Right atrium auricular region (tissue), 2 donors: ENCODE measurements around the gene ID1. TPM values are rescaled to one million over a fixed set of nuclear protein-coding genes. Genes with fewer than 3 reads are reported as not detected.
A peak's percentile ranks its signal among the peaks of the same experiment; 100 is the strongest.

Experiments used
- DNase-seq: peaks from one replicate; pipeline ENCODE4 v3.0.0-alpha.2; 2019; ENCODE audit warnings: low spot score
- H3K27ac ChIP-seq, 2 donors: fragments of 200-600 bp; sonication (generic); 1 replicate in 1 of 2; 2 replicates in 1 of 2; pipeline ENCODE4 v1.5.1; 2016 to 2019
- H3K27me3 ChIP-seq, 2 donors: fragments of 200-600 bp; sonication (generic); one replicate each; pipeline versions ENCODE4 v1.5.1 to v1.6.0; 2017 to 2019
- H3K36me3 ChIP-seq: fragments of 200-600 bp; sonication (generic); one replicate; pipeline ENCODE4 v1.5.1; 2016
- H3K4me1 ChIP-seq, 2 donors: fragments of 200-600 bp; sonication (generic); one replicate each; pipeline versions ENCODE4 v1.5.1 to v1.6.0; 2017 to 2019
- H3K4me3 ChIP-seq, 2 donors: fragments of 200-600 bp; sonication (generic); 1 replicate in 1 of 2; 2 replicates in 1 of 2; pipeline ENCODE4 v1.5.1; 2017 to 2019; ENCODE audit warnings: mild to moderate bottlenecking in 1 of 2, moderate library complexity in 1 of 2
- H3K9me3 ChIP-seq, 2 donors: fragments of 200-600 bp; sonication (generic); one replicate each; pipeline ENCODE4 v1.5.1; 2019
- total RNA-seq, 2 donors: library from RNA; depleted of rRNA; stranded (reverse); fragments of >200 nt; gene quantifications; one replicate each; pipeline ENCODE4 v1.1.0, GENCODE V29; 2016
- TF ChIP-seq, protein P1 (sequence below), 2 donors: fragments of 200-600 bp; sonication (generic); IDR thresholded peaks; one replicate each; pipeline ENCODE4 v1.5.1; 2019; ENCODE audit warnings: antibody characterized with exemption in 2 of 2

ID1 gene
- total RNA-seq, 2 donors from 2014 or later, result 450 to 815 TPM

DNA sequence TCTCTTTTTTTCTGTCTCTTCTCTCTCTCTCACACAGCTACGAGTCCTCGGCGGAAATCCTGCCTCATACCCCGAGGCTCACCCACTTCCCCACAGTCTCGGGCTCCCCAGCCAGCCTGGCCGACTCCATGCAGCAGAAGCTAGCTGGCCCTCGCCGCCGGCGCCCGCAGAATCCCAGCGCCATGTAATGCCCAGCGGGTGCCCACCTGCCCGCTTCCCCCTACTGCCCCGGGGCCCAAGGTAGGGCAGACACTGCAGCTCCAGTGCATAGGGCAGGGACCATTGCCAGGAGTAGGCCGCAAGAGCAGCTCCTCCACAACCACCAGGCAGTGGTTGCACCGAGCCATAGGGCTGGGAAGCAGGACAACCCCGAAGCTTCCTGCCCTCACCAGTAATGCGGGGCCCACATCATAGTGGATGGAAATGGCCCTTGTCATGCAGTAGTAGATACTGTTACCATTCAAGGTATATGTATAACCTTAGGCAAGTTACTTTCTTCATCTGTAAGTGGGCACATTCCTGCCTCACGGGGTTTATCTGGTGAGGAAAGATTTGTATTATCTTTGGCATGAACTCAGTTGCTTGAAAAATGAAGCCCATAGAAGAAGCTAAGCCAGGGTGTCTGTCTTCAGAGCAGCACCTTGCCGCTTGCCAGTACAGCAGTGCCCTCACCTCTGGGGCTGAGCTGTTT lies 36.9 kb upstream of the ID1 start:
- DNase-seq, result no peak
- no peaks in the 10 kb centered on the region for H3K9me3 ChIP-seq
- H3K4me3 ChIP-seq, result no peak overlapping the region
- TF ChIP-seq, protein P1, sequence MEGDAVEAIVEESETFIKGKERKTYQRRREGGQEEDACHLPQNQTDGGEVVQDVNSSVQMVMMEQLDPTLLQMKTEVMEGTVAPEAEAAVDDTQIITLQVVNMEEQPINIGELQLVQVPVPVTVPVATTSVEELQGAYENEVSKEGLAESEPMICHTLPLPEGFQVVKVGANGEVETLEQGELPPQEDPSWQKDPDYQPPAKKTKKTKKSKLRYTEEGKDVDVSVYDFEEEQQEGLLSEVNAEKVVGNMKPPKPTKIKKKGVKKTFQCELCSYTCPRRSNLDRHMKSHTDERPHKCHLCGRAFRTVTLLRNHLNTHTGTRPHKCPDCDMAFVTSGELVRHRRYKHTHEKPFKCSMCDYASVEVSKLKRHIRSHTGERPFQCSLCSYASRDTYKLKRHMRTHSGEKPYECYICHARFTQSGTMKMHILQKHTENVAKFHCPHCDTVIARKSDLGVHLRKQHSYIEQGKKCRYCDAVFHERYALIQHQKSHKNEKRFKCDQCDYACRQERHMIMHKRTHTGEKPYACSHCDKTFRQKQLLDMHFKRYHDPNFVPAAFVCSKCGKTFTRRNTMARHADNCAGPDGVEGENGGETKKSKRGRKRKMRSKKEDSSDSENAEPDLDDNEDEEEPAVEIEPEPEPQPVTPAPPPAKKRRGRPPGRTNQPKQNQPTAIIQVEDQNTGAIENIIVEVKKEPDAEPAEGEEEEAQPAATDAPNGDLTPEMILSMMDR (IDR thresholded peaks at IDR 0.05), result no peak
- H3K27ac ChIP-seq, result peak overlapping the region; percentile 33 to 89
- H3K27me3 ChIP-seq, result no peaks in the 10 kb centered on the region
- peaks cover 36% of the 10 kb centered on the region for H3K36me3 ChIP-seq
- peaks cover 0 to 47% of the 10 kb centered on the region in 2 donors for H3K4me1 ChIP-seq

DNA sequence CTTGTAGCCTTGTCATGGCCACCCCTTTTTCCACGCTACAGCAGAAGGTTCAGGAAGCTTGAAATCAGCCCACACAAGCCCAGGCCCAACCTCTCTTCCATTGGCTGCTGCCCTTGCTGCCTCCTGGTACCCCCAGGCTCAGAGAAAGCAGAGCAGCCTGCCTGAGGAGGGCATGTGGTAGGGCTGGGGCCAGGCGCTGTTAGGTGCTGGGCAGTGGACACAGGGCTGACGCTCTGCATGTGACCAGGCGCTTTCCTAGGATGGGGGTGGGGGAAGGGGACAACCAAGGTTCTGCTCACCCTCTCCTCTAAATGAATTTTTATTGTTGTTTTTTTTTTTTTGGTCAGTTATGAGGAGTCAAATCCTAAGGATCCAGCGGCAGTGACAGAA lies 36.3 kb upstream of the ID1 start:
- Histone ChIP-seq H3K27ac (peak overlapping the region; percentile 33 to 89), H3K9me3 (no peaks in the 10 kb centered on the region), H3K4me1 (peaks cover 0 to 48% of the 10 kb centered on the region in 2 donors), H3K36me3 (peaks cover 31% of the 10 kb centered on the region), H3K4me3 (no peak overlapping the region), H3K27me3 (no peaks in the 10 kb centered on the region)
- no peak for DNase-seq
- TF ChIP-seq, protein P1 (IDR thresholded peaks at IDR 0.05), result no peak

DNA sequence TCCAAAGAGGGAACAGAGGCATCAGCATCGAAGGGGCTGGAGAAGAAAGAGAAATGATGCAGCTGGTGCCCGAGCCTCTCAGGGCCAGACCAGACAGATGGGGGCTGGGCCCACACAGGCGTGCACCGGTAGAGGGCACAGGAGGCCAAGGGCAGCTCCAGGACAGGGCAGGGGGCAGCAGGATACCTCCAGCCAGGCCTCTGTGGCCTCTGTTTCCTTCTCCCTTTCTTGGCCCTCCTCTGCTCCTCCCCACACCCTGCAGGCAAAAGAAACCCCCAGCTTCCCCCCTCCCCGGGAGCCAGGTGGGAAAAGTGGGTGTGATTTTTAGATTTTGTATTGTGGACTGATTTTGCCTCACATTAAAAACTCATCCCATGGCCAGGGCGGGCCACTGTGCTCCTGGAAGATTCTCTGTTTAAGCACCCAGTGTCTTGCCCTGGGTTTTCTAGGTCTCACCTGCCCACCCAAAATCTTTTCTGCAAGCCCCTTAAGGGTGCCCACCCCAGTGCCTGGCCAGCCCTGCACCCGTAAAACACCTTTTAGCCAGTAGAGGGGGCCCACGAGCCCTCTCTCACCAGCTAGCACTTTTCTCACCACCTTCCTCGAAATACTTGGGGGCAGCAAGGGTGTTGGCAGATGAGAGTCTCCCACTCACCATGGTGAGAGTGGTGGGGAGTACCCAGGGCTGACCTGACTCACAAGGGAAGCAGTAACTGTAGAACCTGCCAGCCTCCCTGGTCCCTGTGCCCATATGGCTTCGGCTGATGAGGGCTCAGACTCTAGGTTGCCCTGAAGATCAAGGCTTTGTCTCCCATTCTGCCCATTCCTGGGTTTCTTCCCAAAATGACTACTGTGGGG lies 35.7 kb upstream of the ID1 start:
- H3K4me3 ChIP-seq, result no peak overlapping the region
- no peaks in the 10 kb centered on the region for H3K9me3 ChIP-seq
- H3K36me3 ChIP-seq, result peaks cover 24% of the 10 kb centered on the region
- DNase-seq, result no peak
- TF ChIP-seq, protein P1 (IDR thresholded peaks at IDR 0.05), result peak; percentile 64 to 89
- peaks cover 0 to 54% of the 10 kb centered on the region in 2 donors for H3K4me1 ChIP-seq
- no peaks in the 10 kb centered on the region for H3K27me3 ChIP-seq
- peak overlapping the region; percentile 89 to 94 for H3K27ac ChIP-seq

DNA sequence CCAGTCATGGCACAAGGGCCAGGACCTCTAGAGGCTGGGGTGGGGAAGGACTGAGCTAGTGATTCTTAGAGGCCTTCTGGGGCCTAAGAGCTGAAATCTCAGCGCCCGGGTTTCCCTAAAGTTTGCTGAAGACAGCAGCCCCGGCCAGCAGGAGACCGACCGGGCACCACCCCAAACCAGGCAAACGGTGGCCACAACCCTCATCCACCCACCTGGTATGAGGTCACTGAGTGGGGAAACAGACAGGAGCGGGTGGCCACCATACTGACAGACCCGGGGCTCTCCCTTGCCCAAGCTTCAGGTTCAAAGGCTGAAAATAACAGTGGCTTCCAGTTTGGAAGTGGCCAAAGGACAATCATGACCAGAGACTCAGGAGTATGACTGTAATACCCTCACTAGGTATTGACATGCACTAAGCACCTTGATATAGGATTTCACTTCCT lies 35.0 kb upstream of the ID1 start:
- H3K27ac ChIP-seq, result peak overlapping the region; percentile 89 to 94
- TF ChIP-seq, protein P1 (IDR thresholded peaks at IDR 0.05), result no peak
- H3K36me3 ChIP-seq, result peaks cover 18% of the 10 kb centered on the region
- H3K4me3 ChIP-seq, result no peak overlapping the region
- no peaks in the 10 kb centered on the region for H3K9me3 ChIP-seq
- peaks cover 0 to 54% of the 10 kb centered on the region in 2 donors for H3K4me1 ChIP-seq
- H3K27me3 ChIP-seq, result no peaks in the 10 kb centered on the region
- DNase-seq, result no peak

DNA sequence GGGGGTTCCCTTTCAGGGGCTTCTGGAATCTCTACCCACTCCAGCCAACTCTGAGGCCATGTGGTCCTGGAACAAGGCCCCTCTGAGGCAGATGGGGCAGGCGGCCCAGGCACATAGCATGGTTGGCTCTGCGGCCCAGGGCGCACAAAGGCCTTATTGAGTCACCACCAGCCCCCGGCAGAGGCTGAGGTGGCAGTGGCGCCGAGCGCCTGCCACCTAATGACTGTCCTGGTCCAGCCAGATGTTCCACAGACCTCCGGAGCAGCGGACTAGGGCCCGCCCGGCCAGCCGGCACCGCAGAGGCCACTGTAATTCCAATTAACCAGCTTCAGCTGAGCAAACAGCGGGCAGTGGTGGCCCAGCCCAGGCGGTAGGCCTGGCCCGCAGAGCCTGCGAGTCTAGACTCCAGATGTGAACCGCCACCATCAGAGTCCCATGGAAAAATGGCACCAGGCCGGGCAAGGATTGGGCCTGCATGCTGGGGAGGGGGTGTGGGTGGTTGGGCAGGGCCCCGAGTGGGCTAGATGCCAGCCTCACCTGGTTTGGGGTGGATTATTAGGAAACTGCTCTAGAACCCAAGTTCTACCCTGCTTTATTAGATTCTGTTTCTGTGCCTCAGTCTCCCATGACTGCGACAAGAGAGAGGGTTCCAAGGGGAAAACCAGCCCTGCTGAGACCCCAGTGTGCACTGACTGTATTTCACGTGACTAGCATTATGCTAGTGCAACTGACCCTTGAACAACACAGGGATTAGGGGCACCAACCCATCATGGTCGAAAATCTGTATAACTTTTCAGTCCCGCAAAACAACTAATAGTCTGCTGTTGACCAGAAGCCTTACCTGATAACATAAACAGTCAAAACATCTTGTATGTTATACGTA lies 34.1 kb upstream of the ID1 start:
- TF ChIP-seq, protein P1 (IDR thresholded peaks at IDR 0.05), result no peak
- H3K27me3 ChIP-seq, result no peaks in the 10 kb centered on the region
- no peak for DNase-seq
- no peak overlapping the region for H3K4me3 ChIP-seq
- peak overlapping the region; percentile 89 to 94 for H3K27ac ChIP-seq
- H3K9me3 ChIP-seq, result no peaks in the 10 kb centered on the region
- H3K36me3 ChIP-seq, result peaks cover 11% of the 10 kb centered on the region
- peaks cover 0 to 54% of the 10 kb centered on the region in 2 donors for H3K4me1 ChIP-seq
